ENCODE measurements around the gene INSIG2.

INSIG2 gene

GRCh38 chr2:118131771-118132170 lies 43.5 kb downstream of the INSIG2 start:
- no peak for DNase-seq

GRCh38 chr2:118133916-118134315 lies 45.6 kb downstream of the INSIG2 start:
- DNase-seq, result no peak

GRCh38 chr2:118134650-118135049 lies 46.4 kb downstream of the INSIG2 start:
- no peak for DNase-seq

- no peak for DNase-seq
Observed at GRCh38 chr2:118145207-118145606, 56.9 kb downstream of the INSIG2 start.

GRCh38 chr2:118145806-118146205 lies 57.5 kb downstream of the INSIG2 start:
- no peak for DNase-seq

- no peak for DNase-seq
Observed at GRCh38 chr2:118146315-118147283, 58.3 kb downstream of the INSIG2 start.

- no peak for DNase-seq
Observed at GRCh38 chr2:118148133-118148532, 59.9 kb downstream of the INSIG2 start.

- DNase-seq, result no peak
Observed at GRCh38 chr2:118148809-118149208, 60.5 kb downstream of the INSIG2 start.

- DNase-seq, result no peak
Observed at GRCh38 chr2:118150294-118150693, 62.0 kb downstream of the INSIG2 start.

GRCh38 chr2:118151831-118152230 lies 63.6 kb downstream of the INSIG2 start:
- no peak for DNase-seq

- no peak for DNase-seq
Observed at GRCh38 chr2:118153433-118153832, 65.2 kb downstream of the INSIG2 start.

GRCh38 chr2:118154176-118154575 lies 65.9 kb downstream of the INSIG2 start:
- no peak for DNase-seq
